ENCODE results near the gene RASGRP1. TPM values are rescaled to one million over a fixed set of nuclear protein-coding genes. Genes with fewer than 3 reads are reported as not detected.

Gene RASGRP1
- polyA plus RNA-seq, 3 donors = 10.8 to 13.9 (median 11.4) TPM

Other genes starting within 250 kb of the RASGRP1 start
- gene FAM98B, start 110.7 kb downstream of the RASGRP1 start, polyA plus RNA-seq (ENCODE audit: insufficient read length in 3 of 3) = 10 to 100 TPM; 68.2 to 90.3 (median 74.2) TPM